Measurements from ENCODE around the gene PHC2.

DNA sequence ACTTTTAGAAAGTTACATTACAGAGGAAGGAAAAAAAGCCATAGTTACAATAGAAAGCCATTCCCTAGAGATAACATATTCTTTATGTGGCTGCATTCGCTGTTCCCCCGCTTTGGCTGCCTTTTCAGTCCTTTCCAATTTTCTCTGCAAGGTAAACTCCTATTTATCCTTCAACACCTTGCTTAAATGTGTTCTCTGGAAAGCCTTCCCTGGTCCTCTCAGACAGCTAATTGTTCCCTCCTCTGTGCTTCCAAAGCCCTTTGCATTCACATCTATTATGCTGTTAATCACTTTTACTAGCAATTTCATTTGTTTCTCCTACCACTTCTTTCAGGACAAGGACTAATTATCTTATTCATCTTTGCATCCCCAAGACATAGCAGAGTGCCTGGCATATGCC lies 1.6 kb downstream of the PHC2 start:
- TF ChIP-seq POLR2A (IDR thresholded peaks at IDR 0.05) (no peak), POLR2AphosphoS5 (IDR thresholded peaks at IDR 0.05) (no peak)
- TF ChIP-seq, protein P1, sequence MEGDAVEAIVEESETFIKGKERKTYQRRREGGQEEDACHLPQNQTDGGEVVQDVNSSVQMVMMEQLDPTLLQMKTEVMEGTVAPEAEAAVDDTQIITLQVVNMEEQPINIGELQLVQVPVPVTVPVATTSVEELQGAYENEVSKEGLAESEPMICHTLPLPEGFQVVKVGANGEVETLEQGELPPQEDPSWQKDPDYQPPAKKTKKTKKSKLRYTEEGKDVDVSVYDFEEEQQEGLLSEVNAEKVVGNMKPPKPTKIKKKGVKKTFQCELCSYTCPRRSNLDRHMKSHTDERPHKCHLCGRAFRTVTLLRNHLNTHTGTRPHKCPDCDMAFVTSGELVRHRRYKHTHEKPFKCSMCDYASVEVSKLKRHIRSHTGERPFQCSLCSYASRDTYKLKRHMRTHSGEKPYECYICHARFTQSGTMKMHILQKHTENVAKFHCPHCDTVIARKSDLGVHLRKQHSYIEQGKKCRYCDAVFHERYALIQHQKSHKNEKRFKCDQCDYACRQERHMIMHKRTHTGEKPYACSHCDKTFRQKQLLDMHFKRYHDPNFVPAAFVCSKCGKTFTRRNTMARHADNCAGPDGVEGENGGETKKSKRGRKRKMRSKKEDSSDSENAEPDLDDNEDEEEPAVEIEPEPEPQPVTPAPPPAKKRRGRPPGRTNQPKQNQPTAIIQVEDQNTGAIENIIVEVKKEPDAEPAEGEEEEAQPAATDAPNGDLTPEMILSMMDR (IDR thresholded peaks at IDR 0.05) = no peak
